Smooth muscle cell (in vitro differentiated cells): Measurements from ENCODE around the gene SAMD13. TPM values are rescaled to one million over a fixed set of nuclear protein-coding genes. Genes with fewer than 3 reads are reported as not detected.

Experiments used
- DNase-seq: peaks from one replicate; lab custom pipeline; 2025; ENCODE audit not compliant: unreplicated experiment; lab: John Stamatoyannopoulos, UW
- H2AFZ ChIP-seq: fragments of 200-600 bp; sonication (generic); 2 replicates; pipeline ENCODE4 v1.6.0; 2016; ENCODE audit warnings: antibody characterized with exemption, low read depth, mild to moderate bottlenecking
- H3F3A ChIP-seq: fragments of 200-600 bp; sonication (generic); 2 replicates; pipeline ENCODE4 v1.6.0; 2017; ENCODE audit warnings: antibody characterized with exemption, low read depth
- H3K27ac ChIP-seq: fragments of 200-600 bp; sonication (generic); 2 replicates; pipeline ENCODE4 v1.5.1; 2016; ENCODE audit warnings: low read depth, mild to moderate bottlenecking
- H3K27me3 ChIP-seq: fragments of 200-600 bp; sonication (generic); 2 replicates; pipeline ENCODE4 v1.6.1; 2016; ENCODE audit warnings: low read depth, mild to moderate bottlenecking
- H3K36me3 ChIP-seq: fragments of 200-600 bp; sonication (generic); 2 replicates; pipeline ENCODE4 v1.5.1; 2016; ENCODE audit warnings: low read depth
- H3K4me1 ChIP-seq: fragments of 200-600 bp; sonication (generic); 2 replicates; pipeline ENCODE4 v1.5.1; 2016; ENCODE audit warnings: low read depth
- H3K4me2 ChIP-seq: fragments of 200-600 bp; sonication (generic); 2 replicates; pipeline ENCODE4 v1.6.0; 2016; ENCODE audit warnings: mild to moderate bottlenecking
- H3K4me3 ChIP-seq: fragments of 200-600 bp; sonication (generic); 2 replicates; pipeline ENCODE4 v1.5.1; 2016; ENCODE audit warnings: mild to moderate bottlenecking
- H3K79me2 ChIP-seq: fragments of 200-600 bp; sonication (generic); 2 replicates; pipeline ENCODE4 v1.6.0; 2016; ENCODE audit warnings: low read depth, mild to moderate bottlenecking
- H3K9ac ChIP-seq: fragments of 200-600 bp; sonication (generic); 2 replicates; pipeline ENCODE4 v1.6.0; 2016; ENCODE audit warnings: low read depth
- H3K9me3 ChIP-seq: fragments of 200-600 bp; sonication (generic); replicated peaks from 2 replicates; pipeline ENCODE4 v1.5.1; 2016; ENCODE audit warnings: low read depth
- H4K20me1 ChIP-seq: fragments of 200-600 bp; sonication (generic); 2 replicates; pipeline ENCODE4 v1.6.0; 2016; ENCODE audit warnings: low read depth
- CTCF ChIP-seq: fragments of 200-600 bp; sonication (generic); IDR thresholded peaks from 2 replicates; pipeline ENCODE4 v1.5.1; 2017; ENCODE audit warnings: borderline replicate concordance, mild to moderate bottlenecking, antibody characterized with exemption; ENCODE audit not compliant: insufficient read depth, poor library complexity, severe bottlenecking
- WGBS: methylation state at CpG from one replicate; pipeline ENCODE4 v1.1.7; 2016; ENCODE audit warnings: low lambda C conversion rate; 5-methylcytosine and 5-hydroxymethylcytosine counted together
- polyA plus RNA-seq: library from polyadenylated mRNA; unstranded; fragments of >200 nt; fragmentation: Nextera tagmentation; extraction: Ambion mirVana; gene quantifications from 2 replicates; pipeline ENCODE4 v1.2.1, GENCODE V29; 2016
- total RNA-seq: library from RNA; depleted of rRNA; stranded (reverse); fragments of >200 nt; gene quantifications from 2 replicates; pipeline ENCODE4 v1.2.3, GENCODE V29; 2014

The SAMD13 gene
- total and polyA plus RNA-seq, 2 experiments from 2014 or later, result 0.66 to 2.7 TPM

GRCh38 chr1:84347932-84348555 is 46.5 kb downstream of the SAMD13 start:
- Histone ChIP-seq H3K27me3 (no peaks in the 10 kb centered on the region), H3F3A (peaks cover 5% of the 10 kb centered on the region), H3K4me2 (peak overlapping the region; percentile 77), H3K9me3 (no peaks in the 10 kb centered on the region), H3K4me3 (no peak overlapping the region), H3K9ac (peak overlapping the region; percentile 82), H3K27ac (peak overlapping the region; percentile 96), H2AFZ (peak overlapping the region; percentile 6), H3K79me2 (no peaks in the 10 kb centered on the region), H3K36me3 (no peaks in the 10 kb centered on the region), H4K20me1 (no peaks in the 10 kb centered on the region), H3K4me1 (peaks cover 5% of the 10 kb centered on the region)
- DNase-seq, result no peak
- no peak for TF ChIP-seq CTCF
- 31% methylated on average over 11 of the region's 11 CpGs for WGBS

GRCh38 chr1:84348759-84349158 is 47.3 kb downstream of the SAMD13 start:
- Histone ChIP-seq H3K4me3 (no peak overlapping the region), H3K27ac (peak overlapping the region; percentile 96), H3K9me3 (no peaks in the 10 kb centered on the region), H3K27me3 (no peaks in the 10 kb centered on the region), H3K36me3 (no peaks in the 10 kb centered on the region), H3K9ac (peak overlapping the region; percentile 56), H3K4me1 (peaks cover 5% of the 10 kb centered on the region), H4K20me1 (no peaks in the 10 kb centered on the region), H3K79me2 (no peaks in the 10 kb centered on the region), H2AFZ (no peak overlapping the region), H3F3A (peaks cover 12% of the 10 kb centered on the region), H3K4me2 (peak overlapping the region; percentile 20)
- 65% methylated on average over 1 of the region's 1 CpG for WGBS
- TF ChIP-seq CTCF, result no peak
- no peak for DNase-seq

GRCh38 chr1:84350104-84350503 is 48.6 kb downstream of the SAMD13 start:
- no peaks in the 10 kb centered on the region for H3K79me2 ChIP-seq
- WGBS, result 42% methylated on average over 3 of the region's 3 CpGs
- H3K4me2 ChIP-seq, result no peak overlapping the region
- H3K27ac ChIP-seq, result no peak overlapping the region
- no peak for TF ChIP-seq CTCF
- no peaks in the 10 kb centered on the region for H3K9me3 ChIP-seq
- no peaks in the 10 kb centered on the region for H4K20me1 ChIP-seq
- H3K4me1 ChIP-seq, result peaks cover 5% of the 10 kb centered on the region
- no peaks in the 10 kb centered on the region for H3K36me3 ChIP-seq
- DNase-seq, result no peak
- no peaks in the 10 kb centered on the region for H3K27me3 ChIP-seq
- H3K9ac ChIP-seq, result no peak overlapping the region
- H3K4me3 ChIP-seq, result no peak overlapping the region
- H2AFZ ChIP-seq, result no peak overlapping the region
- H3F3A ChIP-seq, result peaks cover 18% of the 10 kb centered on the region

GRCh38 chr1:84350550-84350949 is 49.0 kb downstream of the SAMD13 start:
- Histone ChIP-seq H3K27ac (no peak overlapping the region), H3K4me1 (peaks cover 5% of the 10 kb centered on the region), H4K20me1 (no peaks in the 10 kb centered on the region), H3K4me3 (no peak overlapping the region), H2AFZ (no peak overlapping the region), H3K9ac (no peak overlapping the region), H3K9me3 (no peaks in the 10 kb centered on the region), H3F3A (peaks cover 18% of the 10 kb centered on the region), H3K36me3 (no peaks in the 10 kb centered on the region), H3K79me2 (no peaks in the 10 kb centered on the region), H3K4me2 (no peak overlapping the region), H3K27me3 (no peaks in the 10 kb centered on the region)
- WGBS, result 43% methylated on average over 3 of the region's 3 CpGs
- no peak for DNase-seq
- TF ChIP-seq CTCF, result no peak
